HepG2 (cell line): ENCODE measurements around the gene PRR36. TPM values are rescaled to one million over a fixed set of nuclear protein-coding genes. Genes with fewer than 3 reads are reported as not detected.

Source experiments
- ASH2L ChIP-seq: fragments of 300-600, 200-600 bp; sonication (generic); IDR thresholded peaks from 2 replicates; pipeline ENCODE4 v1.7.0; 2017; ENCODE audit warnings: low read depth, mild to moderate bottlenecking, moderate library complexity, mixed read lengths, low read length; ENCODE audit not compliant: insufficient read length
- CENPT ChIP-seq: sonication (generic); formaldehyde crosslinking; IDR thresholded peaks from 2 replicates; pipeline ENCODE4 v1.8.0; 2022; ENCODE audit warnings: low read depth, mild to moderate bottlenecking, moderate library complexity, missing genetic modification reagents
- FOXA1 ChIP-seq, 2 experiments: fragments of 450-650 bp in 1 of 2; sonication (generic) in 1 of 2; formaldehyde crosslinking in 1 of 2; IDR thresholded peaks; 2 replicates each; pipeline versions ENCODE4 v1.4.0 to v1.6.1; 2016 to 2020; ENCODE audit warnings: missing genetic modification reagents in 1 of 2
- FOXK2 ChIP-seq: fragments of 450-650 bp; IDR thresholded peaks from 2 replicates; pipeline ENCODE4 v1.6.1; 2016
- GATAD2A ChIP-seq: IDR thresholded peaks from 2 replicates; pipeline ENCODE4 v1.6.1; 2016
- GFI1 ChIP-seq: sonication (generic); formaldehyde crosslinking; IDR thresholded peaks from 2 replicates; pipeline ENCODE4 v1.5.0; 2020; ENCODE audit warnings: missing genetic modification reagents, mild to moderate bottlenecking, borderline replicate concordance
- KDM2A ChIP-seq: sonication (generic); formaldehyde crosslinking; IDR thresholded peaks from 2 replicates; pipeline ENCODE4 v1.4.0; 2020; ENCODE audit warnings: low read depth, missing genetic modification reagents, borderline replicate concordance
- KLF9 ChIP-seq: IDR thresholded peaks from 2 replicates; pipeline ENCODE4 v1.6.1; 2016; ENCODE audit warnings: low read depth
- MXD4 ChIP-seq: IDR thresholded peaks from 2 replicates; pipeline ENCODE4 v1.6.1; 2016; ENCODE audit warnings: mild to moderate bottlenecking, missing biosample characterization, missing genetic modification reagents
- ONECUT2 ChIP-seq: sonication (generic); formaldehyde crosslinking; IDR thresholded peaks from 2 replicates; pipeline ENCODE4 v1.4.0; 2020; ENCODE audit warnings: missing genetic modification reagents
- TMF1 ChIP-seq: sonication (generic); formaldehyde crosslinking; IDR thresholded peaks from 2 replicates; pipeline ENCODE4 v1.8.1; 2022; ENCODE audit warnings: low read depth, missing genetic modification reagents
- ZBTB7B ChIP-seq: sonication (generic); formaldehyde crosslinking; IDR thresholded peaks from 2 replicates; pipeline ENCODE4 v1.4.0; 2020; ENCODE audit warnings: missing genetic modification reagents
- ZNF24 ChIP-seq: fragments of 450-650 bp; IDR thresholded peaks from 2 replicates; pipeline ENCODE4 v1.6.1; 2017; ENCODE audit warnings: antibody characterized with exemption, mild to moderate bottlenecking
- ZNF558 ChIP-seq: sonication (generic); formaldehyde crosslinking; IDR thresholded peaks from 2 replicates; pipeline ENCODE4 v1.9.0; 2022; ENCODE audit warnings: mild to moderate bottlenecking, missing genetic modification reagents, borderline replicate concordance
- ZNF629 ChIP-seq: sonication (generic); formaldehyde crosslinking; conservative IDR thresholded peaks from 2 replicates; pipeline ENCODE4 v1.5.0; 2020; ENCODE audit warnings: missing genetic modification reagents
- ZNF883 ChIP-seq: sonication (generic); formaldehyde crosslinking; IDR thresholded peaks from 2 replicates; pipeline ENCODE4 v1.5.1; 2020; ENCODE audit warnings: mild to moderate bottlenecking, missing genetic modification reagents; ENCODE audit errors: not compliant biosample characterization
- polyA plus RNA-seq, 8 experiments: library from polyadenylated mRNA; depleted of rRNA in 3 of 8; stranded (reverse) in 7 of 8; unstranded in 1 of 8; fragments of >200 nt; fragmentation: Illumina TruSeq in 4 of 8; extraction: Trizol in 4 of 8; gene quantifications; 2 replicates each; pipeline versions ENCODE4 v1.2.1 to v1.2.3, GENCODE V29; 2011 to 2016; ENCODE audit warnings: low read depth in 4 of 8, missing spikeins in 1 of 8, mixed read lengths in 1 of 8; ENCODE audit not compliant: insufficient read depth in 1 of 8
- total RNA-seq, 5 experiments: library from RNA; depleted of rRNA; stranded (reverse); fragments of >200 nt; fragmentation: Illumina TruSeq; extraction: Trizol; gene quantifications; 2 replicates each; pipeline ENCODE4 v1.2.3, GENCODE V29; 2016; ENCODE audit warnings: low read depth in 1 of 5
- TF ChIP-seq, protein P1 (sequence below): sonication (generic); formaldehyde crosslinking; IDR thresholded peaks from 2 replicates; pipeline ENCODE4 v1.5.1; 2020; ENCODE audit warnings: missing genetic modification reagents, mild to moderate bottlenecking, borderline replicate concordance
- TF ChIP-seq, protein P2 (sequence below): sonication (generic); formaldehyde crosslinking; IDR thresholded peaks from 2 replicates; pipeline ENCODE4 v1.5.1; 2020; ENCODE audit warnings: mild to moderate bottlenecking, missing genetic modification reagents, borderline replicate concordance
- TF ChIP-seq, protein P3 (sequence below): sonication (generic); formaldehyde crosslinking; IDR thresholded peaks from 2 replicates; pipeline ENCODE4 v1.4.0; 2020; ENCODE audit warnings: mild to moderate bottlenecking, missing genetic modification reagents

PRR36 gene
- total and polyA plus RNA-seq, 2 of the 13 experiments (the other 11 are each of a cell fraction or from before 2014, with no cell fraction given): 0.07 to 0.17 TPM

- TF ChIP-seq, protein P1, sequence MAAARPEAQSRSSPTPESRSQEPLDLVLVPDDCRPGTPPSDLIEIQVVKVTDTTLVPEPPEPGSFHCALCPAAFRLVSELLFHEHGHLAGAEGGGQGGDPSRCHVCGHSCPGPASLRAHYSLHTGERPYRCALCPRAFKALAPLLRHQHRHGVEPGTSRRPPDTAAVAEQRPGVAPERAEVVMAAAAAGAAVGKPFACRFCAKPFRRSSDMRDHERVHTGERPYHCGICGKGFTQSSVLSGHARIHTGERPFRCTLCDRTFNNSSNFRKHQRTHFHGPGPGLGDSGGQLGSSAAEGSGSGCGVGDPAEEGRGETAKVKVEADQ (CRISPR knock-in tag): no peak
- no peak for TF ChIP-seq MXD4 (CRISPR knock-in tag)
- no peak for TF ChIP-seq ZNF558 (CRISPR knock-in tag)
- TF ChIP-seq FOXK2: no peak
- TF ChIP-seq TMF1 (CRISPR knock-in tag): no peak
- TF ChIP-seq ZBTB7B: peak; percentile 79
- TF ChIP-seq ZNF24: no peak
- no peak for TF ChIP-seq ONECUT2
- no peak for TF ChIP-seq GFI1
- peak; percentile 51; the same call in 1 of the 2 replicates for TF ChIP-seq KLF9 (CRISPR knock-in tag)
- TF ChIP-seq, protein P2, sequence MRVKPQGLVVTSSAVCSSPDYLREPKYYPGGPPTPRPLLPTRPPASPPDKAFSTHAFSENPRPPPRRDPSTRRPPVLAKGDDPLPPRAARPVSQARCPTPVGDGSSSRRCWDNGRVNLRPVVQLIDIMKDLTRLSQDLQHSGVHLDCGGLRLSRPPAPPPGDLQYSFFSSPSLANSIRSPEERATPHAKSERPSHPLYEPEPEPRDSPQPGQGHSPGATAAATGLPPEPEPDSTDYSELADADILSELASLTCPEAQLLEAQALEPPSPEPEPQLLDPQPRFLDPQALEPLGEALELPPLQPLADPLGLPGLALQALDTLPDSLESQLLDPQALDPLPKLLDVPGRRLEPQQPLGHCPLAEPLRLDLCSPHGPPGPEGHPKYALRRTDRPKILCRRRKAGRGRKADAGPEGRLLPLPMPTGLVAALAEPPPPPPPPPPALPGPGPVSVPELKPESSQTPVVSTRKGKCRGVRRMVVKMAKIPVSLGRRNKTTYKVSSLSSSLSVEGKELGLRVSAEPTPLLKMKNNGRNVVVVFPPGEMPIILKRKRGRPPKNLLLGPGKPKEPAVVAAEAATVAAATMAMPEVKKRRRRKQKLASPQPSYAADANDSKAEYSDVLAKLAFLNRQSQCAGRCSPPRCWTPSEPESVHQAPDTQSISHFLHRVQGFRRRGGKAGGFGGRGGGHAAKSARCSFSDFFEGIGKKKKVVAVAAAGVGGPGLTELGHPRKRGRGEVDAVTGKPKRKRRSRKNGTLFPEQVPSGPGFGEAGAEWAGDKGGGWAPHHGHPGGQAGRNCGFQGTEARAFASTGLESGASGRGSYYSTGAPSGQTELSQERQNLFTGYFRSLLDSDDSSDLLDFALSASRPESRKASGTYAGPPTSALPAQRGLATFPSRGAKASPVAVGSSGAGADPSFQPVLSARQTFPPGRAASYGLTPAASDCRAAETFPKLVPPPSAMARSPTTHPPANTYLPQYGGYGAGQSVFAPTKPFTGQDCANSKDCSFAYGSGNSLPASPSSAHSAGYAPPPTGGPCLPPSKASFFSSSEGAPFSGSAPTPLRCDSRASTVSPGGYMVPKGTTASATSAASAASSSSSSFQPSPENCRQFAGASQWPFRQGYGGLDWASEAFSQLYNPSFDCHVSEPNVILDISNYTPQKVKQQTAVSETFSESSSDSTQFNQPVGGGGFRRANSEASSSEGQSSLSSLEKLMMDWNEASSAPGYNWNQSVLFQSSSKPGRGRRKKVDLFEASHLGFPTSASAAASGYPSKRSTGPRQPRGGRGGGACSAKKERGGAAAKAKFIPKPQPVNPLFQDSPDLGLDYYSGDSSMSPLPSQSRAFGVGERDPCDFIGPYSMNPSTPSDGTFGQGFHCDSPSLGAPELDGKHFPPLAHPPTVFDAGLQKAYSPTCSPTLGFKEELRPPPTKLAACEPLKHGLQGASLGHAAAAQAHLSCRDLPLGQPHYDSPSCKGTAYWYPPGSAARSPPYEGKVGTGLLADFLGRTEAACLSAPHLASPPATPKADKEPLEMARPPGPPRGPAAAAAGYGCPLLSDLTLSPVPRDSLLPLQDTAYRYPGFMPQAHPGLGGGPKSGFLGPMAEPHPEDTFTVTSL (CRISPR knock-in tag): no peak
- TF ChIP-seq ASH2L: peak; percentile 48
- TF ChIP-seq FOXA1 (IDR thresholded peaks at IDR 0.05): no peak
- TF ChIP-seq FOXA1 (CRISPR knock-in tag; IDR thresholded peaks at IDR 0.05): no peak
- TF ChIP-seq, protein P3, sequence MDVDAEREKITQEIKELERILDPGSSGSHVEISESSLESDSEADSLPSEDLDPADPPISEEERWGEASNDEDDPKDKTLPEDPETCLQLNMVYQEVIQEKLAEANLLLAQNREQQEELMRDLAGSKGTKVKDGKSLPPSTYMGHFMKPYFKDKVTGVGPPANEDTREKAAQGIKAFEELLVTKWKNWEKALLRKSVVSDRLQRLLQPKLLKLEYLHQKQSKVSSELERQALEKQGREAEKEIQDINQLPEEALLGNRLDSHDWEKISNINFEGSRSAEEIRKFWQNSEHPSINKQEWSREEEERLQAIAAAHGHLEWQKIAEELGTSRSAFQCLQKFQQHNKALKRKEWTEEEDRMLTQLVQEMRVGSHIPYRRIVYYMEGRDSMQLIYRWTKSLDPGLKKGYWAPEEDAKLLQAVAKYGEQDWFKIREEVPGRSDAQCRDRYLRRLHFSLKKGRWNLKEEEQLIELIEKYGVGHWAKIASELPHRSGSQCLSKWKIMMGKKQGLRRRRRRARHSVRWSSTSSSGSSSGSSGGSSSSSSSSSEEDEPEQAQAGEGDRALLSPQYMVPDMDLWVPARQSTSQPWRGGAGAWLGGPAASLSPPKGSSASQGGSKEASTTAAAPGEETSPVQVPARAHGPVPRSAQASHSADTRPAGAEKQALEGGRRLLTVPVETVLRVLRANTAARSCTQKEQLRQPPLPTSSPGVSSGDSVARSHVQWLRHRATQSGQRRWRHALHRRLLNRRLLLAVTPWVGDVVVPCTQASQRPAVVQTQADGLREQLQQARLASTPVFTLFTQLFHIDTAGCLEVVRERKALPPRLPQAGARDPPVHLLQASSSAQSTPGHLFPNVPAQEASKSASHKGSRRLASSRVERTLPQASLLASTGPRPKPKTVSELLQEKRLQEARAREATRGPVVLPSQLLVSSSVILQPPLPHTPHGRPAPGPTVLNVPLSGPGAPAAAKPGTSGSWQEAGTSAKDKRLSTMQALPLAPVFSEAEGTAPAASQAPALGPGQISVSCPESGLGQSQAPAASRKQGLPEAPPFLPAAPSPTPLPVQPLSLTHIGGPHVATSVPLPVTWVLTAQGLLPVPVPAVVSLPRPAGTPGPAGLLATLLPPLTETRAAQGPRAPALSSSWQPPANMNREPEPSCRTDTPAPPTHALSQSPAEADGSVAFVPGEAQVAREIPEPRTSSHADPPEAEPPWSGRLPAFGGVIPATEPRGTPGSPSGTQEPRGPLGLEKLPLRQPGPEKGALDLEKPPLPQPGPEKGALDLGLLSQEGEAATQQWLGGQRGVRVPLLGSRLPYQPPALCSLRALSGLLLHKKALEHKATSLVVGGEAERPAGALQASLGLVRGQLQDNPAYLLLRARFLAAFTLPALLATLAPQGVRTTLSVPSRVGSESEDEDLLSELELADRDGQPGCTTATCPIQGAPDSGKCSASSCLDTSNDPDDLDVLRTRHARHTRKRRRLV (CRISPR knock-in tag): no peak
- TF ChIP-seq KDM2A (CRISPR knock-in tag): peak; percentile 62; the same call in 1 of the 2 replicates
- TF ChIP-seq ZNF883: peak; percentile 54
- no peak for TF ChIP-seq CENPT (CRISPR knock-in tag)
- no peak for TF ChIP-seq ZNF629 (CRISPR knock-in tag)
- no peak for TF ChIP-seq GATAD2A
Measured at GRCh38 chr19:7888145-7888825, 14.1 kb upstream of the PRR36 start, which contains the start of gene LRRC8E (continued).
